NCI-H2196 (cell line): ENCODE results near the gene ZSCAN22.

ENCODE experiments used
- DNase-seq: peaks from one replicate; lab custom pipeline; 2025; ENCODE audit not compliant: unreplicated experiment; lab: John Stamatoyannopoulos, UW

The ZSCAN22 gene

DNA sequence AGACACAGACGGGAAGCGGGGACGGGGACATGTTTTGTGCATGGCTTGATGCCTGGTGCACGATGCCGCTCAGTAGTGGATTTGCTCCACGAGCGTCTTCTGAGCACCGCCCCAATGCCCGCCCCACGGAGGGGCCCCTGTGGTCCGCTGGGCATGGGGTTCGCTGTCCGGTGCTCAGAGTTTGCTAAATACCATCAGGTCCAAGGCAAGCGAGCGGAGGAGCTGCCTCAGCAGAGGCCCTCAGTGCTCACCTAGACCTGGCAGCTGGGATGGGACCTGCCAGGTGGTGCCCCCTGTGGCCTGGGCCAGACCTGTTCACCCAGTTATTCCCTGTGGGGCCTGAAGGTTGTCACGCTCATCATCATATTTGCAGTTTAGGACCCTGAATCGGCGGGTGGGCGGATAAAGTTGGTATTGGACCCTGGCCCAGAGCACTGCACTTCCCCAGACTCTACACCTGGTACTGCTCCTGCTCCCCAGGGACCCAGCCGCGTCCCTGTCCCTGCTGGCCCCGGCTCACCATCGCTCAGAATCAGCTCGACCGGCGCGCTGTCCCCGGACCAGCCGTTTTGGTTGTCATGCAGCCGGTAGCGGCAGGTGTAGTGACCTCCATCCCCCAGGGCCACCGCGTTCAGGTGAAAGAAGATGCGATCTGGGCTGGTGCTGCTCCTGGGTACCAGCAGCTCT lies 24.2 kb downstream of the ZSCAN22 start:
- DNase-seq = no peak

- DNase-seq = no peak
These were observed 24.7 kb downstream of the ZSCAN22 start for GRCh38 chr19:58351558-58351878.

GRCh38 chr19:58351990-58352755 lies 25.4 kb downstream of the ZSCAN22 start:
- DNase-seq = no peak

DNA sequence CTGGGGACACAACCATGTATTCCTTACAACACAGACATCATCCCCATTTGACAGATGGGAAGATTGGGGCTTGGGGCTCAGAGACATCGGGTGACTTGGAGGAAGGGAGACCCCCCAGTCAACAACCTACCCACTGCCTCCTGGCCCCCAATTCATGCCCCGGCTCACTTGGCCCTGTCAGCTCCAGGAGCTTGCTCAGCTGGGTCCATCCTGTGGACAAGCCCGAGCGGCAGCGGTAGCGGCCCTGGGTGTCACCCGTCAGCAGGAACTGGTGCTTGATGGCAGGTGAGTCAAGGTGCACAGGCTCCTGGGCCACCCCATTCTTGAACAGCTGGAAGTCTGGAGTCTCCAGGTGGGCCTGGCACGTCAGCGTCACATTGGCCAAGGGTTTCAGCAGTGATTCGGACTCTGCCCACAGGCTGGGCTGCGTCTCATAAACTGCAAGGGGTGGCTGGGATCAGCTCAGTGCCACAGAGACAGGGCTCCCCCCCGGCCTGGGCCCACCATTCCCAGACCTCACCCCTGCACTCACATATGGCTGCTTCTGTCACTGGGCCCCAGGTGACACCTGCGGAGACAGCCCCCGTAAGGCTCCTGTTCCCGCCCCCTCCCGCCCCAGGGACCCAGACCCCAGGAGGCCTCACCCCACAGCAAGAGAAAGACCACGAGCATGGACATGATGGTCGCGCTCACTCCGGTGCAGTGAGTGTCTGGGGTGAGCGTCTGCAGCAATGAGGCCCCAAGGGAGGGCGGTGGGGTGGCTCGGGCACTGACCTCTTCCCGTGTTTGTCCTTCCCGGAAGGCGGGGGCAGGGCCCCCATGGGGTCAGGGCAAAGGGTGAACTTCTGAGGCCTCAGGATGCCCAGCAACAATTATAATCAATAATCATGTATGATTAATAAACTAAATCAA lies 26.2 kb downstream of the ZSCAN22 start, which contains the start of gene A1BG:
TSS of gene A1BG (minus strand) at position 733 of the 912 bp plus-strand sequence. CDS start at position 678, 55 bp downstream.
- DNase-seq = no peak

DNA sequence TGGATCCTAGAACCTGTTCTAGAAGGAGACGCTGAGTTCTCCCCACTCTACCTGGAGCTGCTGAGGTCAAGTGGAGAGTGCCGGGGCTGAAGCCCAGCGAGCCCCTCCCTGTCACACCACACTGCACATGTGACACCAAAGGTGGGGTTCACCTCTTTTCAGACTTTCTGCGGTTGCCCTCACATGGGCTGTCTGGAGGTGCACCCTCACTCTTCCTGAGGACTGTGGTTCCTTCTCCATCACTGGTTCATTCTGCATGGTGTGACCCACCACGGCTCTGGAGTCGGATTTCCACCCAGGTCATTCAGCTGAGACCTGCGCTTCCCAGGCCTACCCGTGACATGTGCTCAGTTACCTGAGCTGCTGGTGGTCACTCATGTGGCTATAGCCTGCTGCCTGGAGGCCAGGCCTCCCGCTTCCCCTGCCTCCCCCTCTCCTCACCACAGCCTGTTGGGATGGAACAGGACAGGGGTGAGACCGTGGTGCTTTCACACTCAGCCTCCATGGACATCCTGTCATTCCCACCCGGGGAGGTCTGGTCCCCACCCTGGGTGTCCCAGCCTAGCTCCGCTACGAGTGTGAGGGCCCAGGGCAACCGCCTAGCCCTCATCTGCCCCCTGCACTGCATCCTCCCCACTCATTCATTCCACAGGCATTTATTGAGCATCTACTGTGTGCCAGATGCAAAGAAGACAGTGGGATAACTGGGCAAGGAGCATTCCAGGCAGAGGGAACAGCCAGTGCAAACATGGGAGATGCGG lies 27.1 kb downstream of the ZSCAN22 start:
- DNase-seq = no peak

- DNase-seq = no peak
These were observed 27.8 kb downstream of the ZSCAN22 start for GRCh38 chr19:58354478-58355030.

DNA sequence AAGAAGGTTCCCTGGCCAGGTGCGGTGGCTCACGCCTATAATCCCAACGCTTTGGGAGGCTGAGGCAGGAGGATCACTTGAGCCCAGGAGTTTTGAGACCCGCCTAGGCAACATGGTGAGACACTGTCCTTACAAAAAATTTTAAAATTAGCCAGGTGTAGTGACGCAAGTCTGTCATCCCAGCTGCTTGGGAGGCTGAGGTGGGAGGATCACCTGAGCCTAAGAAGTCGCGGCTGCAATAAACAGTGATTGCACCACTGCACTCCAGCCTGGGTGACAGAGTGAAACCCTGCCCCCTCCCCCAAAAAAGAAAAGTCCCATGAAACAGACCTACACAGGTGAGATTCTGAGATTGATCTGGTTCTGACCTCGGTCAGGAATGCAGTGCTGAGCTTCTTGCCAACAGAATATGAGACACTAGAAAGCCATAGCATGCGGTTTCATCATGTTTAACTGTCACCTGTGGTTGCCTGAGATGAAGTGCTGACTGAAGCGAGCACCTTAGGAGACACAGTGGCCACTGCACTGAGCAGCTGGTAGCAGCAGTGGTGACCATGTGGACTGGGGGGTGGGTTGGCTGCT lies 28.5 kb downstream of the ZSCAN22 start:
- DNase-seq = no peak

DNA sequence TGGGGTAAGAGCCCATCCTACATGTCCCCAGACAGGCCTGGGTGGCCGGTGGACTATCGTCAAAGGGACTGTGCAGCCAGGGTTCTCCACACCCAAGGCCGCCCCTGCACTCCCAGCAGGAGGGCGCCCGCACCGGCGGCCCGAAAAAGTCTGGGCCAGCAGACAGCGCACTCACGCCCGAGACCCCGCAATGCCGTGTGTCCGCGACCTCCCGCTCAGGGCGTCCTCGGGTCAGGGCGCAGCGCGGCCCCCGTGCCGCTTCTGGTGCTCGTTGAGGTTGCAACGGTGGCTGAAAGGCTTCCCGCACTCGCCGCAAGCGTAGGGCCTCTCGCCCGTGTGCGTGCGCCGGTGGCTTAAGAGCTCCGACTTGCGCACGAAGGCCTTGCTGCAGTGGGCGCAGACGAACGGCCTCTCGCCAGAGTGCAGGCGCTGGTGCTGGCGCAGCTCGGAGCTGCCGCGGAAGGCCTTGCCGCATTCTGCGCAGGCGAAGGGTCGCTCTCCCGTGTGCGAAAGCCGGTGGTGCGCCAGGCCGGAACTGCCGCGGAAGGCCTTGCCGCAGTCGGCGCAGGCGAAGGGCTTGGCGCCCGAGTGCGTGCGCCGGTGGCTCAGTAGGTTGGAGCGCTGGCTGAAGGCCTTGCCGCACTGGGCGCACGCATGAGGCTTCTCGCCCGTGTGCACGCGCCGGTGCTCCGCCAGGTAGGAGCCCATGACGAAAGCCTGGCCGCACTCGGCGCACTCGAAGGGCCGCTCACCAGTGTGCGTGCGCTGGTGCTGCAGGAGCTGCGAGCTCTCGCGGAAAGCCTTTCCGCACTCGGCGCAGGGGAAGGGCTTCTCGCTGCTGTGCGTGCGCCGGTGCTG lies 29.3 kb downstream of the ZSCAN22 start:
- no peak for DNase-seq

- DNase-seq = no peak
These were observed 30.1 kb downstream of the ZSCAN22 start for GRCh38 chr19:58356766-58357480.

DNA sequence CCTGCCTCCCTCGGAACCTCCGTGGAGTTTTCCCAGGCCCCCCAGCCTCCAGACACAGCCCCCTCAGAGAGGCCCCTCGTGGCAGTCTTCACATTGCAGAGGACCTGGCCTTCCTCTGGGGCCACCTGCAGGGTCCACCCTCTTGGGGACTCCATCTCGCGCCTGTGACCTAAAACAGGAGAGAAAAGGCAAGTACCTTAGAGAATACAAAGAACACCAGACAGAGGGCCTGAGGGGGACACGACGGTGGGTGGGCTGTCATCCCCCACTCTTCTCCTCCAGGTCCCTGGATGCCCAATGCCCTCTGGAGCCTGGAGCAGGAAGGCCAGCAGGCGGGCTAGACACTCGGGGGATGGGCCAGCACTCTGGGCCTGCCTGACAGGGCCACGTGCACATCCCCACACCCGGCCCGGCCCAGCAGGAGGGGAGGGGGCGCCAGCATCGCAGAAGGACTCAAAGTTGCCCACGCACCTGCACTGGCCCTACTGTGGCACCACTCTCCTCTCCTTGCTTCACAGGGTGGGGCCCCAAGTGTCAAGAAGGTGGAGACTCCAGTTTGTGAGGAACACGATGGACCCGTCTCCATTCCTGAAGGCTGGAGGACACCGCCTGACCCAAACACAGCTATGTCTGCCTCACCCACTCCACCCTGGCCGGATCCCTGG lies 30.8 kb downstream of the ZSCAN22 start:
- no peak for DNase-seq

DNA sequence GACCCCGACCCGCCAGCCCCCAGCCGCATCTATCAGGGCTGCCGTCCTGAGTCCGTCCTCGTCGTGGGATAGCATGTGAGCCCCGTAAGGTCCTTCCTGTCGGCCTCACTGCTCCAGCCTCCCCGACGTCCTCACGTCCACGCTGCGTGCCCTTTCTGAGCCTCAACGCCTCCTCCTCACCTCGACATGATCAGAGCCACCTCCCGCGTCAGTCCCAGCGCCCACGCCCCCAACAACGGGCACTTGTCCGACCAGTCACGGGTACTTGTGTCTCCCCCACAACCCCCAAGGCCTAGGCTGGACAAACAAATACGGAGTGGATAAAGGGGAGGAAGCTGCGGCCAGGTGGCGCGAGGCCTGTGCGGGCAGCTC lies 35.1 kb downstream of the ZSCAN22 start:
- DNase-seq = peak; percentile 64

DNA sequence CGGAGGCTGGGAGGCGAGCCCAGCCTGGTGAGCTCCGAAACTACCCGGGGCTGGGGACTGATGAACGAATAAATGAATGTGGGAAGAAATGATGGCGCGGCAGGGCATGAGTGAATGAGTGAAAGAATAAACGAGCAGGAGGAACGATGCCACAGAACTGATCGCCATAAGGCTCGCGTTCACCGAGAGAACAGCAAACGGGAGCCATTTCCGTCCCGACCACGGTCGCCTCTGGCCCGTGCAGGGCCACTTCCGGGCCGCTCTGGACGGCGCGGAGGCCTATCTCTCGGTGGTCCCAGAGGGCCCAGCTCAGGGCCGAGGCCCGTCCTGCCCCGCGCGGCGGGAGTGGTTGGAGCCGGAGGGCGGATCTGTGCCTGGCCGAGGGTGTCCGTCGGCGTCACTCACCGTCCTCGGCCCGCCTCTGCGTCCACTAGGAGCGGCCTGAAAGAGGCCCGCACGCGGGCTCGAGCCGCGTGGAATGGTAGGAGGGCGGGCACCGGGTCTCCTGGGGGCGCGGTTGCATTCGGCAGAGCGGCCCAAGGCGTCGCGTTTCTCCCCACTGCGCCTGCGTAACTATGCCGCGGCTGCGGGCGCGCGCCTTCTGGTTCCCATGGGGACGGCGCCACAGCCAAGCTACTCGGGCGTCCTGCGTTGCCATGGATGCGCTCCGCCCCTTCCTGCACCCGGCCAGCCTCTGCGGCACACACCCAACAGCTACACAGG lies 35.6 kb downstream of the ZSCAN22 start, which contains the start of gene ZNF497:
TSS of gene ZNF497 (minus strand) at position 480 of the 723 bp plus-strand sequence. CDS start 5,116 bp downstream, outside the sequence.
- peak; percentile 96 for DNase-seq

DNA sequence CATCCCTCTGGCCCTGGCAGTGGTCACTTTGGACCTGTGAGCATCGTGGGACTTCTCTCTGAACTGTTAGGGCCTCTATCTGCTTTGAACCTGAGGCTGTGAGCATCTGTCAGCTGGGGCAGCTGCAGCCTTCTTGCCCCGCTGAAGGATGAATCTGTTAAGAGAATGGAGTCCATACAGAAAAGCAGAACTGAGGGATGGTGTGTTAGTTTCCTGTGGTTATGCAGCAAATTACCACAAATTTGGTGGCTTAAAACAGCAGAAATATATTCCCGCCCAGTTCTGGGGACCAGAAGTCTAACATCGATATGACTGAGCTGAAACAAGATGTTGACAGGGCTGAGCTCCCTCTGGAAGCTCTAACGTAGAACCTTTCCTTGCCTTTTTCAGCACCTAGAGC lies 37.4 kb downstream of the ZSCAN22 start:
- DNase-seq = no peak

- DNase-seq = no peak
These were observed 40.0 kb downstream of the ZSCAN22 start for GRCh38 chr19:58366585-58367430.

DNA sequence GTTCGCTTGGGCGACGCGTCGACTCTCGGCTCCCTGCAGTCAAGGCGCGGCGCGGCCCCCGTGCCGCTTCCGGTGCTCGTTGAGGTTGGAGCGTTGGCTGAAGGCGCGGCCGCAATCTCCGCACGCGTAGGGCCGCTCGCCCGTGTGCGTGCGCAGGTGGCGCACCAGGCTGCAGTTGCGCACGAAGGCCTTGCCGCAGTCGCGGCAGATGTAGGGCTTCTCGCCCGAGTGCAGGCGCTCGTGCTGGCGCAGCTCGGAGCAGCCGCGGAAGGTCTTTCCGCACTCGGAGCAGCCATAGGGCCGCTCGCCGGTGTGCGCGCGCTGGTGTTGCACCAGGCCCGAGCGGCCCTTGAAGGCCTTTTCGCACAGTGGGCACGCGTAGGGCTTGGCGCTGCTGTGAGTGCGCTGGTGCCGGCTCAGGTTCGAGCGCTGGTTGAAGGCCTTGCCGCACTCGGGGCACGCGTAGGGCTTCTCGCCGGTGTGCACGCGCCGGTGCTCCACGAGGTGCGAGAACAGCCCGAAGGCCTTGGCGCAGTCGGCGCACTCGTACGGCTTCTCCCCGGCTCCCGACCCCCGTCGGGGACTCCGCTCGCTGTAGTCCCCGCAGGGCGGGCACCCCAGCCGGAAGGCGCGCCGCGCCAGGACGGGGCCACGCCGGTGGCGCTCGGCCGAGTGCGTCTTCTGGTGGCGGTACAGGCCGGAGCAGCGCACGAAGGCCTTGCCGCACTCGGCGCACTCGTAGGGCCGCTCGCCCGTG lies 41.1 kb downstream of the ZSCAN22 start:
- DNase-seq = no peak
